Parathyroid adenoma (tissue), 2 donors: ENCODE results near the gene ITSN1.

ENCODE experiments used
- H2AFZ ChIP-seq: fragments of 300-600 bp; sonication (generic); one replicate; pipeline ENCODE4 v1.7.0; 2017; ENCODE audit warnings: antibody characterized with exemption, mild to moderate bottlenecking
- H3K27ac ChIP-seq: fragments of 300-600 bp; sonication (generic); one replicate; pipeline ENCODE4 v1.7.0; 2017
- H3K27me3 ChIP-seq: fragments of 300-600 bp; sonication (generic); one replicate; pipeline ENCODE4 v1.7.0; 2017; ENCODE audit warnings: low read length; ENCODE audit not compliant: control insufficient read depth, insufficient read depth
- H3K36me3 ChIP-seq: fragments of 300-600 bp; sonication (generic); one replicate; pipeline ENCODE4 v1.7.0; 2017; ENCODE audit warnings: low read length; ENCODE audit not compliant: control insufficient read depth, insufficient read depth
- H3K4me1 ChIP-seq: fragments of 300-600 bp; sonication (generic); one replicate; pipeline ENCODE4 v1.7.0; 2017; ENCODE audit warnings: control low read depth
- H3K4me2 ChIP-seq: fragments of 300-600 bp; sonication (generic); one replicate; pipeline ENCODE4 v1.7.0; 2017; ENCODE audit warnings: low read length
- H3K4me3 ChIP-seq: fragments of 300-600 bp; sonication (generic); one replicate; pipeline ENCODE4 v1.7.0; 2017; ENCODE audit warnings: low read depth, low read length
- H3K79me2 ChIP-seq: fragments of 300-600 bp; sonication (generic); one replicate; pipeline ENCODE4 v1.7.0; 2017; ENCODE audit warnings: control low read depth
- H3K9ac ChIP-seq: fragments of 300-600 bp; sonication (generic); one replicate; pipeline ENCODE4 v1.7.0; 2017; ENCODE audit warnings: mild to moderate bottlenecking
- H3K9me3 ChIP-seq: fragments of 300-600 bp; sonication (generic); one replicate; pipeline ENCODE4 v1.7.0; 2017; ENCODE audit warnings: low read length; ENCODE audit not compliant: control insufficient read depth
- CTCF ChIP-seq: fragments of 300-600 bp; sonication (generic); IDR thresholded peaks from one replicate; pipeline ENCODE4 v1.7.0; 2017; ENCODE audit warnings: antibody characterized with exemption, mild to moderate bottlenecking
- donor health status: primary hyperparathyroidism.

The ITSN1 gene

GRCh38 chr21:33770542-33770941, 128.2 kb downstream of the ITSN1 start:
- no peaks in the 10 kb centered on the region for H3K27me3 ChIP-seq
- H3K27ac ChIP-seq: no peak overlapping the region
- H3K9me3 ChIP-seq: no peaks in the 10 kb centered on the region
- no peaks in the 10 kb centered on the region for H3K79me2 ChIP-seq
- H2AFZ ChIP-seq: no peak overlapping the region
- no peaks in the 10 kb centered on the region for H3K36me3 ChIP-seq
- no peak overlapping the region for H3K4me2 ChIP-seq
- no peak overlapping the region for H3K9ac ChIP-seq
- TF ChIP-seq CTCF: no peak
- no peaks in the 10 kb centered on the region for H3K4me1 ChIP-seq
- H3K4me3 ChIP-seq: no peak overlapping the region

GRCh38 chr21:33771976-33772375, 129.7 kb downstream of the ITSN1 start:
- Histone ChIP-seq H3K9ac (no peak overlapping the region), H3K79me2 (no peaks in the 10 kb centered on the region), H3K4me3 (no peak overlapping the region), H3K27me3 (no peaks in the 10 kb centered on the region), H3K36me3 (no peaks in the 10 kb centered on the region), H3K4me2 (no peak overlapping the region), H3K27ac (no peak overlapping the region), H3K4me1 (no peaks in the 10 kb centered on the region), H2AFZ (no peak overlapping the region), H3K9me3 (no peaks in the 10 kb centered on the region)
- no peak for TF ChIP-seq CTCF

GRCh38 chr21:33774551-33774950, 132.2 kb downstream of the ITSN1 start:
- H3K79me2 ChIP-seq: no peaks in the 10 kb centered on the region
- no peaks in the 10 kb centered on the region for H3K9me3 ChIP-seq
- TF ChIP-seq CTCF: no peak
- no peaks in the 10 kb centered on the region for H3K36me3 ChIP-seq
- H3K27ac ChIP-seq: no peak overlapping the region
- no peak overlapping the region for H2AFZ ChIP-seq
- H3K4me3 ChIP-seq: no peak overlapping the region
- no peak overlapping the region for H3K9ac ChIP-seq
- no peaks in the 10 kb centered on the region for H3K27me3 ChIP-seq
- no peak overlapping the region for H3K4me2 ChIP-seq
- no peaks in the 10 kb centered on the region for H3K4me1 ChIP-seq

GRCh38 chr21:33775100-33775828, 133.0 kb downstream of the ITSN1 start:
- no peaks in the 10 kb centered on the region for H3K36me3 ChIP-seq

More at GRCh38 chr21:33775100-33775828, 133.0 kb downstream of the ITSN1 start:
- Histone ChIP-seq H3K4me3 (no peak overlapping the region), H3K27me3 (no peaks in the 10 kb centered on the region), H3K4me2 (no peak overlapping the region), H3K27ac (no peak overlapping the region), H3K9ac (no peak overlapping the region), H3K4me1 (no peaks in the 10 kb centered on the region), H3K79me2 (no peaks in the 10 kb centered on the region), H2AFZ (no peak overlapping the region), H3K9me3 (no peaks in the 10 kb centered on the region)
- TF ChIP-seq CTCF: no peak
